Esophagus (tissue), 2 donors: ENCODE results near the gene SECISBP2L. TPM values are rescaled to one million over a fixed set of nuclear protein-coding genes. Genes with fewer than 3 reads are reported as not detected.

ENCODE experiments used
- H3K27ac ChIP-seq, 2 donors: one replicate each; pipeline ENCODE4 v1.5.1; 2013; ENCODE audit warnings: low read depth in 2 of 2, mild to moderate bottlenecking in 2 of 2, inconsistent platforms in 1 of 2, low read length in 1 of 2, moderate library complexity in 1 of 2
- H3K27me3 ChIP-seq, 2 donors: one replicate each; pipeline ENCODE4 v1.6.1; 2013; ENCODE audit warnings: low read length in 2 of 2, control low read depth in 1 of 2, mild to moderate bottlenecking in 1 of 2; ENCODE audit not compliant: insufficient read depth in 2 of 2, control insufficient read depth in 1 of 2
- H3K36me3 ChIP-seq, 2 donors: one replicate each; pipeline ENCODE4 v1.6.1; 2013; ENCODE audit warnings: low read length in 1 of 2; ENCODE audit not compliant: control insufficient read depth in 2 of 2, insufficient read depth in 2 of 2
- H3K4me1 ChIP-seq, 2 donors: one replicate each; pipeline ENCODE4 v1.6.1; 2013; ENCODE audit warnings: low read length in 1 of 2; ENCODE audit not compliant: control insufficient read depth in 2 of 2, insufficient read depth in 2 of 2
- H3K4me3 ChIP-seq, 2 donors: one replicate each; pipeline ENCODE4 v1.5.1; 2013; ENCODE audit warnings: low read length in 2 of 2, mild to moderate bottlenecking in 2 of 2, low read depth in 1 of 2, moderate library complexity in 1 of 2
- H3K9me3 ChIP-seq, 2 donors: one replicate each; pipeline ENCODE4 v1.6.1; 2013; ENCODE audit warnings: mild to moderate bottlenecking in 2 of 2, low read depth in 1 of 2, low read length in 1 of 2, moderate library complexity in 1 of 2; ENCODE audit not compliant: control insufficient read depth in 2 of 2, insufficient read depth in 1 of 2
- WGBS, 2 donors: extraction: QIAGEN DNeasy Blood & Tissue Kit; methylation state at CpG; one replicate each; pipeline ENCODE4 v1.1.7; 2013; 5-methylcytosine and 5-hydroxymethylcytosine counted together
- polyA plus RNA-seq, 2 donors: library from polyadenylated mRNA; stranded (reverse); fragments of 200-250 nt; gene quantifications; one replicate each; pipeline ENCODE4 v1.2.3, GENCODE V29; 2013
- donor health status: healthy with polysubstance abuse.
- donor health status: Bipolar disorder and iron deficiency.

Gene SECISBP2L
- polyA plus RNA-seq, 2 donors = 7.3 to 9.1 TPM

GRCh38 chr15:49040151-49040550 lies 6.1 kb downstream of the SECISBP2L start:
- H3K27ac ChIP-seq = no peak overlapping the region
- H3K27me3 ChIP-seq = no peaks in the 10 kb centered on the region
- H3K9me3 ChIP-seq = no peaks in the 10 kb centered on the region
- no peak overlapping the region for H3K4me3 ChIP-seq
- H3K4me1 ChIP-seq = no peaks in the 10 kb centered on the region
- H3K36me3 ChIP-seq = peaks cover 2% of the 10 kb centered on the region in 2 donors

GRCh38 chr15:49038382-49038781 lies 7.9 kb downstream of the SECISBP2L start:
- Histone ChIP-seq H3K27ac (no peak overlapping the region), H3K36me3 (peaks cover 2 to 3% of the 10 kb centered on the region in 2 donors), H3K9me3 (no peaks in the 10 kb centered on the region), H3K4me1 (no peaks in the 10 kb centered on the region), H3K27me3 (no peaks in the 10 kb centered on the region), H3K4me3 (no peak overlapping the region)

GRCh38 chr15:49037546-49037940 lies 8.7 kb downstream of the SECISBP2L start:
- Histone ChIP-seq H3K27me3 (no peaks in the 10 kb centered on the region), H3K36me3 (peaks cover 2 to 3% of the 10 kb centered on the region in 2 donors), H3K9me3 (no peaks in the 10 kb centered on the region), H3K4me1 (no peaks in the 10 kb centered on the region), H3K27ac (no peak overlapping the region), H3K4me3 (no peak overlapping the region)

- Histone ChIP-seq H3K36me3 (peaks cover 2 to 3% of the 10 kb centered on the region in 2 donors), H3K27ac (no peak overlapping the region), H3K4me3 (no peak overlapping the region), H3K9me3 (no peaks in the 10 kb centered on the region), H3K27me3 (no peaks in the 10 kb centered on the region), H3K4me1 (no peaks in the 10 kb centered on the region)
- WGBS, 2 donors = 81 to 82% methylated on average over 3 of the region's 3 CpGs
These were observed 9.3 kb downstream of the SECISBP2L start for GRCh38 chr15:49036650-49037545.

- Histone ChIP-seq H3K27me3 (no peaks in the 10 kb centered on the region), H3K36me3 (peaks cover 2 to 3% of the 10 kb centered on the region in 2 donors), H3K4me3 (no peak overlapping the region), H3K4me1 (no peaks in the 10 kb centered on the region), H3K27ac (no peak overlapping the region), H3K9me3 (no peaks in the 10 kb centered on the region)
- WGBS, 2 donors = 78 to 84% methylated on average over 2 of the region's 2 CpGs
These were observed 10.4 kb downstream of the SECISBP2L start for GRCh38 chr15:49035825-49036224.

- Histone ChIP-seq H3K4me3 (no peak overlapping the region), H3K27me3 (no peaks in the 10 kb centered on the region), H3K4me1 (no peaks in the 10 kb centered on the region), H3K9me3 (no peaks in the 10 kb centered on the region), H3K27ac (no peak overlapping the region), H3K36me3 (peaks cover 2 to 5% of the 10 kb centered on the region in 2 donors)
- 91% methylated on average over 5 of the region's 5 CpGs for WGBS, 2 donors
These were observed 13.6 kb downstream of the SECISBP2L start for GRCh38 chr15:49032601-49033145.

GRCh38 chr15:49031804-49032203 lies 14.4 kb downstream of the SECISBP2L start:
- Histone ChIP-seq H3K4me1 (no peaks in the 10 kb centered on the region), H3K36me3 (peaks cover 2 to 5% of the 10 kb centered on the region in 2 donors), H3K27me3 (no peaks in the 10 kb centered on the region), H3K4me3 (no peak overlapping the region), H3K27ac (no peak overlapping the region), H3K9me3 (no peaks in the 10 kb centered on the region)
- 78 to 89% methylated on average over 2 of the region's 2 CpGs for WGBS, 2 donors

GRCh38 chr15:49026700-49027099 lies 19.5 kb downstream of the SECISBP2L start:
- H3K4me3 ChIP-seq = no peak overlapping the region
- no peak overlapping the region for H3K27ac ChIP-seq
- no peaks in the 10 kb centered on the region for H3K9me3 ChIP-seq
- H3K4me1 ChIP-seq = no peaks in the 10 kb centered on the region
- H3K36me3 ChIP-seq = peaks cover 0 to 2% of the 10 kb centered on the region in 2 donors
- 73 to 75% methylated on average over 1 of the region's 1 CpG for WGBS, 2 donors
- no peaks in the 10 kb centered on the region for H3K27me3 ChIP-seq

GRCh38 chr15:49024840-49025239 lies 21.4 kb downstream of the SECISBP2L start:
- Histone ChIP-seq H3K9me3 (no peaks in the 10 kb centered on the region), H3K36me3 (peaks cover 0 to 2% of the 10 kb centered on the region in 2 donors), H3K4me3 (no peak overlapping the region), H3K4me1 (no peaks in the 10 kb centered on the region), H3K27ac (no peak overlapping the region), H3K27me3 (no peaks in the 10 kb centered on the region)
- 74 to 89% methylated on average over 1 of the region's 1 CpG for WGBS, 2 donors

- no peaks in the 10 kb centered on the region for H3K4me1 ChIP-seq
These were observed 22.9 kb downstream of the SECISBP2L start for GRCh38 chr15:49023354-49023753.

More at GRCh38 chr15:49023354-49023753, 22.9 kb downstream of the SECISBP2L start:
- Histone ChIP-seq H3K27me3 (no peaks in the 10 kb centered on the region), H3K4me3 (no peak overlapping the region), H3K27ac (no peak overlapping the region), H3K9me3 (no peaks in the 10 kb centered on the region), H3K36me3 (peaks cover 0 to 1% of the 10 kb centered on the region in 2 donors)
- WGBS, 2 donors = 83 to 87% methylated on average over 3 of the region's 3 CpGs
